ENCODE results near the gene GIGYF2. TPM values are rescaled to one million over a fixed set of nuclear protein-coding genes. Genes with fewer than 3 reads are reported as not detected.

GIGYF2 gene
- total and polyA plus RNA-seq, 9 donors = 26.4 to 49.4 (median 42.0) TPM

- H3K27ac ChIP-seq (ENCODE audit: low read length) = no peak overlapping the region
- H3K36me3 ChIP-seq (ENCODE audit: control insufficient read depth, insufficient read depth, low read length) = no peaks in the 10 kb centered on the region
- peaks cover 26% of the 10 kb centered on the region for H3K27me3 ChIP-seq (ENCODE audit: control insufficient read depth, insufficient read depth, low read length)
- WGBS (ENCODE audit: insufficient coverage) = under 1% methylated on average over 117 of the region's 119 CpGs
- H3K4me1 ChIP-seq (ENCODE audit: control insufficient read depth, insufficient read depth, low read length) = peaks cover 8% of the 10 kb centered on the region
- no peaks in the 10 kb centered on the region for H3K9me3 ChIP-seq (replicated peaks; ENCODE audit: control insufficient read depth, low read depth, low read length)
- peak; percentile 43 for DNase-seq
- peak overlapping the region; percentile 34 for H3K4me3 ChIP-seq (ENCODE audit: low read length)
Measured at GRCh38 chr2:232876161-232876977, 179.2 kb downstream of the GIGYF2 start.

- no peaks in the 10 kb centered on the region for H3K9me3 ChIP-seq (replicated peaks; ENCODE audit: control insufficient read depth, low read depth, low read length)
- H3K36me3 ChIP-seq (ENCODE audit: control insufficient read depth, insufficient read depth, low read length) = no peaks in the 10 kb centered on the region
- H3K27me3 ChIP-seq (ENCODE audit: control insufficient read depth, insufficient read depth, low read length) = peaks cover 26% of the 10 kb centered on the region
- H3K4me1 ChIP-seq (ENCODE audit: control insufficient read depth, insufficient read depth, low read length) = peaks cover 8% of the 10 kb centered on the region
- 2% methylated on average over 8 of the region's 21 CpGs for WGBS (ENCODE audit: insufficient coverage)
- H3K4me3 ChIP-seq (ENCODE audit: low read length) = peak overlapping the region; percentile 10
- no peak for DNase-seq
- H3K27ac ChIP-seq (ENCODE audit: low read length) = no peak overlapping the region
Measured at GRCh38 chr2:232876978-232877441, 179.9 kb downstream of the GIGYF2 start.

- H3K4me3 ChIP-seq (ENCODE audit: low read length) = no peak overlapping the region
- H3K9me3 ChIP-seq (replicated peaks; ENCODE audit: control insufficient read depth, low read depth, low read length) = no peaks in the 10 kb centered on the region
- H3K36me3 ChIP-seq (ENCODE audit: control insufficient read depth, insufficient read depth, low read length) = no peaks in the 10 kb centered on the region
- WGBS (ENCODE audit: insufficient coverage) = 84% methylated on average over 12 of the region's 13 CpGs
- peaks cover 8% of the 10 kb centered on the region for H3K4me1 ChIP-seq (ENCODE audit: control insufficient read depth, insufficient read depth, low read length)
- no peak for DNase-seq
- peaks cover 26% of the 10 kb centered on the region for H3K27me3 ChIP-seq (ENCODE audit: control insufficient read depth, insufficient read depth, low read length)
- no peak overlapping the region for H3K27ac ChIP-seq (ENCODE audit: low read length)
Measured at GRCh38 chr2:232877940-232878511, 180.9 kb downstream of the GIGYF2 start.

DNA sequence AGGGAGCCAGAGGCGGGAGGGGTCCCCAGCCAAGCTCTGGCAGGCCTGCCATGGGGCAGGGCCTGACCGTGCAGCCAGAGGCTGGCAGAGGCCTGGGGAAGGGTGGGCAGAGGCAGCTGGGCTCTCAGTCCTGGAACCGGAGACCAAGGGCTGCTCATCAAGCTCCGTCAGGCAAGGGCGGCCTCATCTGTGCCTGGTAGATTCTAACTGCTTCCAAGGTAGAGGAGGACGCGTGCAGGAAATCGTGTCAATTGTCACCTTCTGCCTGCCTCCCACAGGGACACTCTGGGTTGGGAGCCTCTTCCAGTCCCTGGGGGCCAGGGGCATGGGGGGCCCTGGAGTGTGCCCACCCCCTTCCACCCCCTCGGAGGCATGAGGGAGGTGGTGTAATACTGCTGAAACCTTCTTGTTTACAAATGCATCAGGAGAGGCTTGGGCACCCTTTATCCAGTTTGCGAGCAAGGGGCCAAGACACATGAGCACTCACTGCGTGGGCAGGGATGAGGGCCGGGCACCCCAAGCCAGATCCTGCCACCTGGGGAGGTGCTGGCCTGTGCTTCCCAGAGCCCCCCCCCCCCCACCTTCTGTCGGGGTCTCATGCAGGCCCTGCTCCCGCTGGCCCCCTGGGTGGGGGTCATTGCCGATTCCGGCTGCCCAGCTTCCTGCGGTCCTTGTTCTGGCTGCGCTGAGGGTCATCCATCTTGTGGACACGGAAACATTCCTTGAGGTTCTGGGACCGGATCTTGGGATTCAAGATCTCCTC is 181.9 kb downstream of the GIGYF2 start:
- no peak for DNase-seq
- H3K27me3 ChIP-seq (ENCODE audit: control insufficient read depth, insufficient read depth, low read length) = peaks cover 24% of the 10 kb centered on the region
- H3K4me1 ChIP-seq (ENCODE audit: control insufficient read depth, insufficient read depth, low read length) = peaks cover 8% of the 10 kb centered on the region
- WGBS (ENCODE audit: insufficient coverage) = 83% methylated on average over 17 of the region's 20 CpGs
- no peaks in the 10 kb centered on the region for H3K9me3 ChIP-seq (replicated peaks; ENCODE audit: control insufficient read depth, low read depth, low read length)
- no peak overlapping the region for H3K4me3 ChIP-seq (ENCODE audit: low read length)
- no peak overlapping the region for H3K27ac ChIP-seq (ENCODE audit: low read length)
- no peaks in the 10 kb centered on the region for H3K36me3 ChIP-seq (ENCODE audit: control insufficient read depth, insufficient read depth, low read length)

GRCh38 chr2:232879618-232880494 is 182.7 kb downstream of the GIGYF2 start:
- Histone ChIP-seq H3K27ac (ENCODE audit: low read length) (no peak overlapping the region), H3K36me3 (ENCODE audit: control insufficient read depth, insufficient read depth, low read length) (no peaks in the 10 kb centered on the region), H3K4me3 (ENCODE audit: low read length) (no peak overlapping the region), H3K27me3 (ENCODE audit: control insufficient read depth, insufficient read depth, low read length) (peaks cover 23% of the 10 kb centered on the region), H3K4me1 (ENCODE audit: control insufficient read depth, insufficient read depth, low read length) (peaks cover 8% of the 10 kb centered on the region), H3K9me3 (replicated peaks; ENCODE audit: control insufficient read depth, low read depth, low read length) (no peaks in the 10 kb centered on the region)
- DNase-seq = no peak
- WGBS (ENCODE audit: insufficient coverage) = 84% methylated on average over 15 of the region's 21 CpGs

- H3K4me1 ChIP-seq (ENCODE audit: control insufficient read depth, insufficient read depth, low read length) = peaks cover 4% of the 10 kb centered on the region
- no peaks in the 10 kb centered on the region for H3K36me3 ChIP-seq (ENCODE audit: control insufficient read depth, insufficient read depth, low read length)
- 42% methylated on average over 4 of the region's 17 CpGs for WGBS (ENCODE audit: insufficient coverage)
- no peak for DNase-seq
- H3K27ac ChIP-seq (ENCODE audit: low read length) = no peak overlapping the region
- no peaks in the 10 kb centered on the region for H3K9me3 ChIP-seq (replicated peaks; ENCODE audit: control insufficient read depth, low read depth, low read length)
- H3K27me3 ChIP-seq (ENCODE audit: control insufficient read depth, insufficient read depth, low read length) = peaks cover 17% of the 10 kb centered on the region
- no peak overlapping the region for H3K4me3 ChIP-seq (ENCODE audit: low read length)
Measured at GRCh38 chr2:232880764-232881351, 183.7 kb downstream of the GIGYF2 start.

- H3K4me3 ChIP-seq (ENCODE audit: low read length) = no peak overlapping the region
- H3K4me1 ChIP-seq (ENCODE audit: control insufficient read depth, insufficient read depth, low read length) = no peaks in the 10 kb centered on the region
- no peaks in the 10 kb centered on the region for H3K9me3 ChIP-seq (replicated peaks; ENCODE audit: control insufficient read depth, low read depth, low read length)
- peaks cover 12% of the 10 kb centered on the region for H3K27me3 ChIP-seq (ENCODE audit: control insufficient read depth, insufficient read depth, low read length)
- WGBS (ENCODE audit: insufficient coverage) = 78% methylated on average over 17 of the region's 17 CpGs
- no peaks in the 10 kb centered on the region for H3K36me3 ChIP-seq (ENCODE audit: control insufficient read depth, insufficient read depth, low read length)
- no peak overlapping the region for H3K27ac ChIP-seq (ENCODE audit: low read length)
- DNase-seq = no peak
Measured at GRCh38 chr2:232882085-232882484, 185.0 kb downstream of the GIGYF2 start.

DNA sequence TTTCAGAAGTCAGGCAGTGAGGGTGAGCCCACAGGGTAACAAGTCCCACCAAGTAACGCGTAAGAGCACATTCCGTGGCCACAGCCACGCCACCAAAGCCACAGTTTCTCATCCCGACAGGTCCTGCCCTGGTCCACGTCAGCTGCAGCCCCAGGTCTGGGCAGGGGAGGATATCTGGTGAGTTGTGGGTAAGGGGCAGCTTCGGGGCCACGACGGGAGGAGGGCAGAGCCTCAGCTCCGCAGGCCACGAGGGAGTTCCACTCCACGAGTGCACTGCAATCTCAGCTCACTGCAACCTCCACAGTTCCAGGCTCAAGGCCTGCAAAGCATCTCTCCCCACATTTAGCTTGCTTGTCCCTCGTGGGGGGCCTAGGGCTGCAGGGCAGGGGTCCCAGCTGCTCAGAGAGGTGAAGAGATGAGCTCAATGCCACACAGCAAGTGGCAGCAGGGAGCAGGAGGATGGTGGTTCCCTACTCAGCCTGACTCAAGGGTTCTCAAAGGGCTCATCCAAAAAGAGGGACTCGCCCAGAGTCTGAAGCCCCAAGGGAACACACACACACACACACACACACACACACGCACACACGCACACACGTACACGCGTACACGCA is 185.5 kb downstream of the GIGYF2 start:
- DNase-seq = no peak
- Histone ChIP-seq H3K4me3 (ENCODE audit: low read length) (no peak overlapping the region), H3K36me3 (ENCODE audit: control insufficient read depth, insufficient read depth, low read length) (no peaks in the 10 kb centered on the region), H3K4me1 (ENCODE audit: control insufficient read depth, insufficient read depth, low read length) (no peaks in the 10 kb centered on the region), H3K9me3 (replicated peaks; ENCODE audit: control insufficient read depth, low read depth, low read length) (no peaks in the 10 kb centered on the region), H3K27me3 (ENCODE audit: control insufficient read depth, insufficient read depth, low read length) (peaks cover 10% of the 10 kb centered on the region), H3K27ac (ENCODE audit: low read length) (no peak overlapping the region)
- WGBS (ENCODE audit: insufficient coverage) = 93% methylated on average over 17 of the region's 20 CpGs

DNA sequence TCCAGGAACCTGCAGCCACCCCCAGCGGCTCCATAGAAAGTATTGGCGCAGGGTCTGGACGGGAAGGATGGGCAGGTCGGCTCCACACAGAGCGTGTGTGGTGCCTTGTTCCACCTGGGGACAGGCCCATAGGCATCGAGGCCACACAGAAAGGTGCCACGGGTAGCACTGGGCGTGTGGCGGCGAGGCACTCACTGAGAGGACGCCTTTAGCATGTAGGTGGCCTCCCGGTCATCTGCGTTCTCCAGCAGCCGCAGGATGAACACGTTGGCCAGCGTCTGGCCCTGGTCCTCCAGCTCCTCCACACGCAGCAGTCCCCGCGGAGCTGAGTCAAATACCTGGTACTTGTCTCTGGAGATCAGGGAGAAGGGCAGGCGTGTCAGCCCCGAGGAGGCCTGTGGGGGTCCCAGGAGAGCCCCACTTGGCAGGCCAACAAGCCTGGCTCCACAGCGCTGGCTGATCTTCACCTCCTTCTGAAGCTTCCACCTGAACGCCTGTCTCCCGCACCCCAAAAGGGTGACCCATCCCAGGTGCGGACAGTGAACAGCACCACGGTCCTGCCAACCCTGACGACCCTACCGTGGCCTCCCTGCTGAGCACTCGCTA is 186.1 kb downstream of the GIGYF2 start:
- no peak for DNase-seq
- Histone ChIP-seq H3K9me3 (replicated peaks; ENCODE audit: control insufficient read depth, low read depth, low read length) (no peaks in the 10 kb centered on the region), H3K4me1 (ENCODE audit: control insufficient read depth, insufficient read depth, low read length) (no peaks in the 10 kb centered on the region), H3K36me3 (ENCODE audit: control insufficient read depth, insufficient read depth, low read length) (no peaks in the 10 kb centered on the region), H3K27me3 (ENCODE audit: control insufficient read depth, insufficient read depth, low read length) (peaks cover 6% of the 10 kb centered on the region), H3K4me3 (ENCODE audit: low read length) (no peak overlapping the region), H3K27ac (ENCODE audit: low read length) (no peak overlapping the region)
- 89% methylated on average over 27 of the region's 29 CpGs for WGBS (ENCODE audit: insufficient coverage)
